Muscle layer of duodenum (tissue), 2 donors: ENCODE measurements around the gene USP53.

ENCODE experiments used
- H3K27ac ChIP-seq: one replicate; pipeline ENCODE4 v1.7.0; 2013; ENCODE audit warnings: mild to moderate bottlenecking, low read length
- H3K27me3 ChIP-seq: one replicate; pipeline ENCODE4 v1.7.0; 2013; ENCODE audit warnings: low read depth, mild to moderate bottlenecking, control low read depth, low read length
- H3K36me3 ChIP-seq, 2 donors: one replicate each; pipeline ENCODE4 v1.7.0; 2013; ENCODE audit warnings: low read length in 2 of 2, control low read depth in 1 of 2, mild to moderate bottlenecking in 1 of 2; ENCODE audit not compliant: insufficient read depth in 2 of 2, control insufficient read depth in 1 of 2
- H3K4me1 ChIP-seq, 2 donors: one replicate each; pipeline ENCODE4 v1.7.0; 2013; ENCODE audit warnings: low read length in 2 of 2, mild to moderate bottlenecking in 2 of 2, control low read depth in 1 of 2, moderate library complexity in 1 of 2; ENCODE audit not compliant: insufficient read depth in 2 of 2, control insufficient read depth in 1 of 2
- H3K4me3 ChIP-seq, 2 donors: one replicate each; pipeline ENCODE4 v1.7.0; 2013; ENCODE audit warnings: low read length in 2 of 2, low read depth in 1 of 2, mild to moderate bottlenecking in 1 of 2
- H3K9me3 ChIP-seq, 2 donors: one replicate each; pipeline ENCODE4 v1.7.0; 2013; ENCODE audit warnings: low read length in 2 of 2, control low read depth in 1 of 2, mild to moderate bottlenecking in 1 of 2; ENCODE audit not compliant: control insufficient read depth in 1 of 2
- donor health status: healthy.

USP53 gene

DNA sequence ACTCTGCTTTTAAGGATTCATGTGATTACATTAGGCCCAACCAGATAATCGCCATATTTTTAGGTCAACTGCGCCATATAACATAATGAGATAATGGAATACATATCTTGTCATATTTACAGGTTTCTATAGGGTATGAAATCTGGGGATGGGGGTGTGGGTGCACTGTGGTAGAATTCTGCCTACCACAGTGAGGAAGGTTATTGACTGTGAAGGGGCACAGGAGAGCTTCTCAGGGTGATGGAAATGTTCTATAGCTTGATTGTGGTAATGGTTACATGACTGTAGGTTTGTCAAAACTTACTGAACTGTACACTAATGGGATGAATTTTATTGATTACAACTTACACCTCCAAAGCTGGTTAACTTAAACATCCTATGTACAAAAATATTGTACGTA is 15.9 kb downstream of the USP53 start:
- H3K4me3 ChIP-seq = no peak overlapping the region
- peaks cover 7 to 15% of the 10 kb centered on the region in 2 donors for H3K36me3 ChIP-seq
- no peak overlapping the region for H3K27ac ChIP-seq
- no peaks in the 10 kb centered on the region for H3K27me3 ChIP-seq
- no peaks in the 10 kb centered on the region for H3K9me3 ChIP-seq
- H3K4me1 ChIP-seq = peaks cover 0 to 2% of the 10 kb centered on the region in 2 donors

GRCh38 chr4:119229908-119230687 is 17.6 kb downstream of the USP53 start:
- Histone ChIP-seq H3K9me3 (no peaks in the 10 kb centered on the region), H3K4me1 (peaks cover 0 to 10% of the 10 kb centered on the region in 2 donors), H3K36me3 (peaks cover 7 to 14% of the 10 kb centered on the region in 2 donors), H3K27ac (no peak overlapping the region), H3K27me3 (no peaks in the 10 kb centered on the region), H3K4me3 (no peak overlapping the region)

GRCh38 chr4:119231491-119231890 is 19.0 kb downstream of the USP53 start:
- no peaks in the 10 kb centered on the region for H3K27me3 ChIP-seq
- H3K27ac ChIP-seq = no peak overlapping the region
- H3K4me3 ChIP-seq = no peak overlapping the region
- H3K9me3 ChIP-seq = no peaks in the 10 kb centered on the region
- peaks cover 12 to 14% of the 10 kb centered on the region in 2 donors for H3K36me3 ChIP-seq
- H3K4me1 ChIP-seq = peaks cover 0 to 10% of the 10 kb centered on the region in 2 donors

GRCh38 chr4:119232286-119232685 is 19.8 kb downstream of the USP53 start:
- Histone ChIP-seq H3K27ac (no peak overlapping the region), H3K4me3 (no peak overlapping the region), H3K4me1 (peaks cover 0 to 10% of the 10 kb centered on the region in 2 donors), H3K27me3 (no peaks in the 10 kb centered on the region), H3K36me3 (peaks cover 12 to 21% of the 10 kb centered on the region in 2 donors), H3K9me3 (no peaks in the 10 kb centered on the region)

GRCh38 chr4:119233191-119233590 is 20.7 kb downstream of the USP53 start:
- Histone ChIP-seq H3K36me3 (peaks cover 8 to 26% of the 10 kb centered on the region in 2 donors), H3K27ac (no peak overlapping the region), H3K4me3 (no peak overlapping the region), H3K9me3 (no peaks in the 10 kb centered on the region), H3K4me1 (peaks cover 6 to 10% of the 10 kb centered on the region in 2 donors), H3K27me3 (no peaks in the 10 kb centered on the region)

- Histone ChIP-seq H3K27ac (peak overlapping the region; percentile 2), H3K27me3 (no peaks in the 10 kb centered on the region)
These were observed 21.2 kb downstream of the USP53 start for GRCh38 chr4:119233750-119234149.

DNA sequence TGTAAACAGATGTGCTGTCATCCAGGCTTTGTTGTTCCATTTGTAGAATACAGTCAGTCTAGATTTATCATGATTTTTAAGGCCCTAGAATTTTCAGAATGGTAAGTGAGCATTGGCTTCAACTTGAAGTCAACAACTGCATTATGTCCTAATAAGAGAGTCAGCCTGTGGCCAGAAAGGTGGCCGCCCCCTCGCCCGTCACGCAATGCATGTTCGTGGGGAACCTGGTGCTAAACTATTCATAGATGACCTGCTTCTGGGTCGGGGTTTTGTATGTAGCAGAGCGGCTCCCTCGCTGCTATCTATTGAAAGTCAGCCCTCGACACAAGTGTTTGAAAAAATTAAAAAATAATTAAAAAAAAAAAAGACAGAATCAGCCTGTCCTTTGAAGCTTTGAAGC is 24.7 kb downstream of the USP53 start:
- Histone ChIP-seq H3K9me3 (no peaks in the 10 kb centered on the region), H3K27me3 (no peaks in the 10 kb centered on the region), H3K36me3 (peaks cover 12 to 13% of the 10 kb centered on the region in 2 donors), H3K4me3 (no peak overlapping the region), H3K27ac (no peak overlapping the region), H3K4me1 (peaks cover 6 to 10% of the 10 kb centered on the region in 2 donors)

More at GRCh38 chr4:119233750-119234149, 21.2 kb downstream of the USP53 start:
- H3K9me3 ChIP-seq = no peaks in the 10 kb centered on the region
- H3K4me3 ChIP-seq = no peak overlapping the region
- H3K36me3 ChIP-seq = peaks cover 5 to 26% of the 10 kb centered on the region in 2 donors
- peaks cover 6 to 10% of the 10 kb centered on the region in 2 donors for H3K4me1 ChIP-seq

DNA sequence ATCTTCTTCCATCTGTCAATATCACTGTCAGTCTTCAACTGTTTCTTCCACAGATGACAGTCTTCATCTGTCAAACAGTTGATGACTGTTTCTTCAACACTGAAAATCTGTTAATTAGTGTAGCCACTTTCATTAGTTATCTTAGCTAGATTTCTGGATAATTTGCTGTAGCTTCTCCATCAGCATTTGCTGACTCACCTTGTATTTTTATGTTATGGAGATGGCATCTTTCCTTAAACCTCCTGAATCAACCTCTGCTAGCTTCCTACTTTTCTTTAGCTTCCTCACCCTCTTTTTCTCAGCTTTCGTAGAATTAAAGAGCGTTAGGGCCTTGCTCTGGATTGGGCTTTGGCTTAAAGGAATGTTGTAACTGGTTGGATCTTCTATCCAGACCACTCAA is 25.1 kb downstream of the USP53 start:
- no peak overlapping the region for H3K4me3 ChIP-seq
- no peaks in the 10 kb centered on the region for H3K27me3 ChIP-seq
- no peak overlapping the region for H3K27ac ChIP-seq
- peaks cover 12% of the 10 kb centered on the region in 2 donors for H3K36me3 ChIP-seq
- no peaks in the 10 kb centered on the region for H3K9me3 ChIP-seq
- H3K4me1 ChIP-seq = peaks cover 6 to 10% of the 10 kb centered on the region in 2 donors

DNA sequence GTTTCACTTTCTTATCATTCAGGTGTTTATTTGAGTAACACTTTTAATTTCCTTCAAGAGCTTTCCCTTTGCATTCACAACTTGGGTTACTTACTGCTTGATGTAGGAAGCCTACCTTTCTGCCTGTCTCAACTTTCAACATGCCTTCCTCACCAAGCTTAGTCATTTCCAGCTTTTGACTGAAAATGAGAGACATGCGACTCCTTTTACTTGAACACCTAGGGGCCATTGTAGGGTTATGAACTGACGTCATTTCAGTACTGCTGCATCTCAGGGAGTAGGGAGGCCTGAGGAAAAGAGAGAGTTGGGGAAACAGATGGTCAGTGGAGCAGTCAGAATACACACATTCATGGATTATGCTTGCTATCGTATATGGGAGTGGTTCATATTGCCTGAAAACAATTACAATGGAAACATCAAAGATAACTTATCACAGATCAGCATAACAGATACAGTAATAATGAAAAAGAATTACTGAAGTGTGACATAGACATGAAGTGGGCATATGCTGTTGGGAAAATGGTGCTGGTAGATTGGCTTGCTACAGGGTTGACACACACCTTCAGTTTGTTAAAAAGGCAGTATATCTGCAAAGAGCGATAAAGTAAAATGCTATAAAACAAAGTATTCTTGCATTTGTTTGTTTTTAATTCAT is 25.7 kb downstream of the USP53 start:
- H3K4me3 ChIP-seq = no peak overlapping the region
- H3K36me3 ChIP-seq = peaks cover 12% of the 10 kb centered on the region in 2 donors
- no peaks in the 10 kb centered on the region for H3K9me3 ChIP-seq
- H3K27ac ChIP-seq = no peak overlapping the region
- H3K27me3 ChIP-seq = no peaks in the 10 kb centered on the region
- H3K4me1 ChIP-seq = peaks cover 6 to 10% of the 10 kb centered on the region in 2 donors

DNA sequence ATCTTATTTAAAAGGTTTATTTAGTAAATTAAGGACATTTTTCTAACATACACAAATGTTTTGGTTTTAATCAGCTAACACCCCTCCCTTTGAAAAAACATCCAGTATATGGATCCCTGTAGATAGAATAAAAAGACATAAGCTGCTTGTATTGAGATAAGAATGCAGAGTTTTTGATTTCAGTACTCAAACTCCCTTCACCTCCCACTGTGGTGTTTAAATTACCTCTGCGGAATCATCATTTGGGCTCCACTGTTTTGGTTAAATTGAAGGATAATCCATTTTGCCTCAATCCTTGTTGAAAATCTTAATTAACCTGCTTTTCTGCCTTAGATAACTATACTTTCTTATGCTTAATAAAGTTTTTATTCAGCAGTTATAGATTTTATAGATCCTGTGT is 27.6 kb downstream of the USP53 start:
- peaks cover 0 to 6% of the 10 kb centered on the region in 2 donors for H3K4me1 ChIP-seq
- peaks cover 12% of the 10 kb centered on the region in 2 donors for H3K36me3 ChIP-seq
- H3K4me3 ChIP-seq = no peak overlapping the region
- H3K27ac ChIP-seq = no peak overlapping the region
- no peaks in the 10 kb centered on the region for H3K9me3 ChIP-seq
- no peaks in the 10 kb centered on the region for H3K27me3 ChIP-seq

DNA sequence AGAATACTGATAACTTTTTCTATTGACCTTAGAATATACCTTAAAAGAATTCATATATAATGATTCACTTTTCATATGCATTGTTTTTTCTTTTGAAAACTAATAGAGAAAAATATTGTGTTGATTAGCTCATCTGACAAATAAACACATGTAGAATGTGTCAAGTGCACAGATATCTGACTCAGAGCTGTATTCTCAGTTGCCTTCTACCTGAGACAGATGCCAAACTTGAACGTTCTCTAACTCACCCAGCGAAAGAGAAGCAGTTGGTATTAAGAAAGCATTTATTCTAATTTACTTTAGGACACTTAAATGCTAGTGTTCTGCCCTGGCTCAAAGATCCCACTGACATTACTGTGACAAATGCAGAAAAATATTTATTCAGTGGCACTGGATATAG is 28.1 kb downstream of the USP53 start:
- Histone ChIP-seq H3K4me1 (peaks cover 0 to 6% of the 10 kb centered on the region in 2 donors), H3K27me3 (no peaks in the 10 kb centered on the region), H3K36me3 (peaks cover 11 to 12% of the 10 kb centered on the region in 2 donors), H3K4me3 (no peak overlapping the region), H3K9me3 (no peaks in the 10 kb centered on the region), H3K27ac (no peak overlapping the region)
